GM21786 (cell line): ENCODE data around the gene TMEM253.

Experiments used
- ATAC-seq: cut with Tn5 transposase; IDR thresholded peaks from one replicate; pipeline ENCODE4 v1.9.1; 2021; ENCODE audit not compliant: unreplicated experiment

Gene TMEM253

DNA sequence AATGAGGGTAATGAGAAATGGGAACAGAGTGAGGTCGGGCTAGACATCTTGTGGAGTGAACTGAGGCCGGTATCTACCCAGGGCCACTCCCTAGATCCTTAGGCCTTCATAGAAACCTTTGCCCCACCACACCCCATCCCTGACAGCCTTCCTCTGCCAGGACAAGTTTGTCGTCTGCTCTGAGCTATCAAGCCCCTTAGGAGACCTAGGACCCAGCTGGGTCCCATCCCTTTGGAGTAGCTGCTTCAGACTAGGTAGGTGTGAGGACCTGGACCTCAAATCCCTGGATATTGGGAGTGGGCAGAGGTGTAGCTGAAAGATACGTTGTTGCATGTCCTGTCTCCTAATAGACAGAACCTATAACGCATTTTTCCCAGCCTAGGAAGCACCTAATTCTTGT is at the start of gene TMEM253:
Gene TMEM253 (plus strand): TSS at position 136 of the 400 bp plus-strand sequence. CDS start 278 bp downstream, outside the sequence.
- ATAC-seq, result no peak

DNA sequence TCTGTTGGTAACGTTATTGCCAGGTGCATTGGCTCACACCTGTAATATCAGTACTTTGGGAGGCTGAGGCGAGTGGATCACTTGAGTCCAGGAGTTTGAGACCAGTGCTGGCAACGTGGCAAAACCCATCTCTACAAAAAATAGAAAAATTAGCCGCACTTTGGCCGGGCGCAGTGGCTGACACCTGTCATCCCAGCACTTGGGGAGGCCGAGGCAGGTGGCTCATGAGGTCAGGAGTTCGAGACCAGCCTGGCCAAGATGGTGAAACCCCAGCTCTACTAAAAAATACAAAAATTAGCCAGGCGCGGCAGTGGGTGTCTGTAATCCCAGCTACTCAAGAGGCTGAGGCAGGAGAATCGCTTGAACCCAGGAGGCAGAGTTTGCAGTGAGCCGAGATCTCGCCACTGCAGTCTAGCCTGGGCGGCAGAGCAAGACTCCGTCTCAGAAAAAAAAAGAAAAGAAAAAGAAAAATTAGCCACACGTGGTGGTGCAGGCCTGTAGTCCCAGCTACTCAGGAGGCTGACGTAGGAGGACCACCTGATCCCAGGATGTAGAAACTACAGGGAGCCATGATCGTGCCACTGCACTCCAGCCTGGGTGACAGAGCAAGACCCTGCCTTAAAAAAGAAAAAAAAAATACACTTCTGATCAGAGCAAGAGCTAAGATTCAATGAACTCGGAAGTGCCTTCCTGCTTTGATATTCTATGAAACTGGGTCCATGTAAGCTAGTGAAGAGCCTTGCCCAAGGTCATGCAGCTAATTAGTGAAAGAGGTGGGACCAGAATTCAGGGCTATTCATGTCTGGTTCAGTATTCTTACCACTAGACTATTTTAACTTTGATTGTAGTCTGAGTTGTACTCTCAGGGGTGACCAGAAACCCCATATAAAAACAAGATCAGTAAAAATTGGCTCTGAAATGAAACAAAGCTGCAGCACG is 47.4 kb upstream of the TMEM253 start:
- ATAC-seq, result no peak

DNA sequence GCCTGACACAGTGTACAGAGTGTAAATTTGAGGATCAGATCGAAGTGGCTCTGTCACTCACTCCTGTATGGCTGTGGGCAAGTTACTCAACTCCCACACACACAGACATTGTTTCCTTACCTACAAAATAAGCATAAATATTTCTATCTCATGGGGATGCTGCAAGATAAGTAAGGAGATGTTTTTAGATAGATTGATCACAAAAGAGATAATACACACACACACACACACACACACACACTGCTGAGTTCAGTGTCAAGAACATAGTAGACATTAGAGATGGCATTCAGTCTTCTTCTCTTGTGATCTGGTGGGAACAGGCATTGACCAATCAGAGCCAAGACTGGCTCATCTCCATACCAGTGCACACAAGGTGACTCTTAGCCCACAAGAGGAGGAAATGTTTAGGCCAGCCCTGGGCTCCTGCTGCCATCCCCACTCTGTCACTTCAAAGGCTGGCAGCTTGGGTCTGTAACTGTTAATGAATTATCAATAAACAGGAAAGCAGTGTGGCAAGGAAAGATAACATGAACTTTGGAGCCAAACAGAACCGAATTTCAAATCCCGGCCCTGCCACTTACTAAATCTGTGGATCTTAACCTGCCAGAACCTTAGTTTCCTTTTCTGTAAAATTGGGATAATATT is 46.6 kb upstream of the TMEM253 start:
- no peak for ATAC-seq

DNA sequence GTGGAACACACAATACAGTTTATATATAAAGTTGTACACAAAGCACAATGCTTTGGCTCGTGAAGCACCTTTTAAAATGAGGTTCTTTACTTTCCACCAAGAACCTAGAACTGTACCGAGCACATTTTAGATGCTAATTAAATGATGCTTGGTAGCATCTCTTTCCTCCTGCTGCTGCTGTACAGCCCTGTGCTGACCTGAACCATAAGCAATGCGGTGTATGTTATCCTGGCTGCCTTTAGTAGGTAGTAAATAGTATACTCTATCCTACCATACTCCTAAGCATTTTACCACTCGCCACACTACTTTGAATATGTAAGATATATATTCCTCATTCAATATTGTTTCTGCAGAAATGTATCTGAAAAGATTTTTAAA is 46.1 kb upstream of the TMEM253 start:
- ATAC-seq, result no peak

DNA sequence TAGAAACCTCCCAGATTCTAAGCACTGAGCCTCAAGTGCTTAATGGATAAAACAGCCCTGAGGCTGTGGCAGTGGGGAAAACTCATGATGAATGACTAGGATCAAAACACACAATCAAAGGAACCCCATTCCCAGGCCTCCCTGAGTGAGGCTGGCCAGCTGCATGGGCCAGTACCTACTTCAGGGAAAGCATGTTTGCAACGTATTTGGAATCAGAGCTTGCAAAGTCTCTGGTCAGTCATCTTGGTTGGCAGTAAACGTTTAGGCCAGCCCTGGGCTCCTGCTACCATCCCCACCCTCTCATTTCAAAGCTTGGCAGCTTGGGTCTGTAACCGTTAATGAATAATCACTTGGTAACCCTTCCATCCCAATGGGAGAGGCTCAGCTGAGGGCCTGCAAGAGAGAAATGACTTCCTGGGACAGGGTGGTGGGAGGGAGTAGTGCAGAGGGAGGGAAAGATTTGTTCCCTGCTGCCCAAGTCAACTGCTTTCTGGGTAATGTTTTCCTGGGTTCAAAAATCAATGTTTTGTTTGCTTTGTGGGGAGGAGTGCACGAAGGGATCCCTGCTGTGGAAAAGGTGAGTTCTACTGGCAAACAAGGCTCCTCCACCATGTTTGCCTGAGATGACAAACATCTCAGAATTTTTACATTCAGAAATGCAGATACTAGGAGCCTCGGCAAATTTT is 45.3 kb upstream of the TMEM253 start:
- ATAC-seq, result no peak

DNA sequence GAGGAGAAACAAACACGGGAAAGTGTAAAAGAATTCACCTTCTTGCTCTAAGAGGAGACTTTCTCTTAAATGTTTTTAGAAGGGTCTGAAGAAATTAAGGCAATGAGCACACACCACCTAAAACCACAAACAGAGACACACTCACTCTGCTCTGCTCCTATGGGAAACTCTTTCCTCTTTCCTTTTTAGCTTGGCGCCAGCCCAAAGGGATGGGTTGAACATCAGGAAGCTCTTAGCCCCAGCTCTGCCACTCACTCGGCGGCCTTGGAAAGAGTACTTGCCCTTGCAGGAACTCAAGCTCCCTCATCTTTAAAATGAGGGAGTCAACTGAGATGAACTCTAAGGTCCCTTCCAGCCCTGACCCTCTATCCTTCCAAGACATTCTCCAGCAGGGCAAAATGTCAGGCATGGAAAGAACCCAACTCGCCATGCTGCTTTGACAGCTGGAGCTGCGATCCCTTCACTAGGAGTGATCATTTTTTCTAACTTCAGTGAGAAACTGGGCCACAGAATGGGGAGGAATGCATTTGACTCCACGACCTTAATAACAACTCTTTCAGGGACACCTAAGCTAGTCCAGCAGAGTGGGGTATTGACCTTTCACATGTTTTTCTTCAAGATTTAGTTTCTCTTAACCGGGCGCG is 44.2 kb upstream of the TMEM253 start:
- ATAC-seq, result no peak

DNA sequence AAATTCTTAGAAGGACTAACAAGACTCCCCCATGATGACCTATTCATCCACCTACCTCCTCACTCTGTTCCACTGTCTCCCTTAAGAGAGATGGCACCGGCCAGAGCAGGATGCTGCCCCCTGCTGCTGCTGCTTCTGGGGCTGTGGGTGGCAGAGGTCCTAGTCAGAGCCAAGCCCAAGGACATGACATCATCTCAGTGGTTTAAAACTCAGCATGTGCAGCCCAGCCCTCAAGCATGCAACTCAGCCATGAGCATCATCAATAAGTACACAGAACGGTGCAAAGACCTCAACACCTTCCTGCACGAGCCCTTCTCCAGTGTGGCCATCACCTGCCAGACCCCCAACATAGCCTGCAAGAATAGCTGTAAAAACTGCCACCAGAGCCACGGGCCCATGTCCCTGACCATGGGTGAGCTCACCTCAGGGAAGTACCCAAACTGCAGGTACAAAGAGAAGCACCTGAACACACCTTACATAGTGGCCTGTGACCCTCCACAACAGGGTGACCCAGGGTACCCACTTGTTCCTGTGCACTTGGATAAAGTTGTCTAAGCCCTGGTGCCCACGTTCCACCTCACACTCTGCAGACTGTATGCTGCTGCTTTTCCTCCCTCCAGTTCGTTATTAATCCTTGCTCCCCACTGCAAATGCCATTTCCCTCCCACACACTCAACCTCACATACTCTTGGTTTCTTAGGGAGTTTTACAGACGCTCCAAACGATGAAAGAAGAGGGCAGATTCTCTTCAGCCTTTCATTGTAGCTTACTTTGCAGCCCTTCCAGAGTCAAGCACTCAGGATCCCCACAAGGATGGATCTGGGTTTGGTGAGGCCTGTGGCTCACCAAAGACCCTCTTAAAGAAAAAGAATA is 42.8 kb upstream of the TMEM253 start, which contains the start of gene RNASE8:
Gene RNASE8 (plus strand): TSS at position 20 of the 873 bp plus-strand sequence. CDS start 71 bp downstream, at position 91.
- ATAC-seq, result no peak

DNA sequence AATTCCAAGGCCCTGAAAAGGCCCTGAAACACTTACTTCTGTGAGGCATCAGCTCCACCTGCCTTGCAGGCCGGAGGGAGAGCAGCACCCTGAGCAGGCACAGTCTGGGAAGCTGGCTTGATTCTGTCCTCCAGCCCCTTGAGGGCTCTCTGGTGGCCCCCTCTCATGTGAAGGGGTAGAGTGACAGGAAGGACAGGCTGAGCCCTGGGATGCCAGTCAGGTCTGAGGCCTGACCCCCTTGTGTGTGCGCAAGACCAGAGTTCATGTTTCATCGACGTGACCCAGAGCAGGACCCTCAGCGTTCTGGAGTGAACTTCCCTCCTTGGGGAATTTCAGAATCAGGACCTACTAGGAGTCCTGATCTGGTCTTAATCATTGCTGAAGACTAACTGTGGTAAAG is 42.0 kb upstream of the TMEM253 start:
- ATAC-seq, result no peak

DNA sequence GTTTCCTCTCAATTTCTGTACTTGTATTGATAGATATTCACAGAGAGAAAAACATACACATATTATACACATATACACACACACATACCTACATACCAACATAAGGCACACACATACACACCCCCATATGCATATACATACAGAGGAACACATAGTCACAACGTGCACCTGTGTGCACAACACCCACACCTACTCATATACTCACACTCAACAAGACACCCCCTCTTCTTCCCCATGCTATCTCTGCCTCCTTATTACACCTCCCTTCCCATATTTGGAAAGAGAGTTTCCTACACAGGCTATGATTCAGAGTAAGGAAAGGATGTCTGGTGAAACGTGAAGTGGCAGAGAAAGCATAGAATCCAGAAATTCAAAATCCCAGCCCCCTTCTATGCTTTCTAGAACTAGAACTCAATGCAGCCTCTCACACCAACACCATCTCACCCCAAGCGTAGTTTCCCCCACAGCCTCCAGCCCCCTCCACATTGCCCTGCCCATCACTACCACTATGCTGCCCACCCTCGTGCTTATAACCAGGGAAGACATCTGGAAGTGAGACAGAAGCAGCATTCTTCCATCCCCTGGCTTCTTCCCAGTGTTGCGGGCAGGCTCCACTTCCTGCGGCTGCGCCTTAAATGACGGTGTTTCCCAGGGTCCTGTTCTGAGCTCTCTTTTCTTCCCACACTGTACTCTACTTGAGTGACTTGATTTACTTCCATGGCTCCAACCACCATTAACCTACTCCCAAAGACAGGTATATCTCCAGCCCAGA is 40.8 kb upstream of the TMEM253 start:
- ATAC-seq, result no peak

DNA sequence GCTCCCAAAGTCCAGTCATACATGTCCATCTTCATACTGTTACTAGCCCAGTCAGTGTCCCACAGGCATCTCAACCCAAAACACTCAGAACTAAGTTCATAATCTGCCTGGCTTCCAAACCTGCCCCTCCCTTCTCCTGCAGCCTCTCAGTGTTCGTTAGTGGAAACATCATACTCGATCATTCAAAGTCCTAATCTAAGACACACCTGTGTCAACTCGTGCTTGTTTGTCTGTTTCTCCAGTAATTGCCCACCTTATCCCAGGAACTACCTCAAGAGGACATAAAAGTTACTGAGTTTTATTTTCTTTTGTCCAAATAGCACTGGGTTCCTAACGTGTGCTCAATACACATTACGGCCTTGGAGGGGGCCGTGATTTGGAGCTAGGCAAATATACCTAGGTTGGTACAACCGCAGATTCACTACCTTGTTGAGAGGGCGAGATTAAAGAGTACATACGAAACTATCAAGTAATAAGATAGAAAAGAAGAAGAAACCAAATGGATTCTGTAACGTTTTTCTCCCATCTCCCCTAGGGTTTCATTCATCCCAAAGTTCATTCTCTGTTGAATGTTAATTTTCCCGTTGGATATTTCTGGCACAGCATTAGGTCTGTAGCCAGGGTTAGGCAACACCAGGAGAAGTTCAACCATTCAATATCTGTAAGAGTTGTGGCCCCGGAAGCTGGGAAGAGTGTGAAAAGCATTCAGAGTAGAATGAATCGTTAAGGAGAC is 40.1 kb upstream of the TMEM253 start:
- ATAC-seq, result no peak

DNA sequence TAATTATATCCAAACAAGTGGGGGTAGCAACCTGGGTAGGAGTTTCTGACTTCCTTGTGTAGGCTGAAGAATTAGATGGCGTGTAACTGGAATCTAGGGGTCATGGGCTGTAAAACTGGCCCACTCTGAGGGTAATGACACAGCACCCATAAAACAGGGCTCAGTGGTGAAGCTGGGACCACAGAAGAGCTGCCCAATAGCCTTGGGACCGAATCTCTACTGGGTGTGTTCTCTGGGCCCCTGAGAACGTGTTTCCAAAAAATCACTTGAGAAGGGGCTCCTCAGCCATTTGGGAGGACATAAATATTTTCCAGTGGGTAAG is 39.6 kb upstream of the TMEM253 start:
- ATAC-seq, result no peak

DNA sequence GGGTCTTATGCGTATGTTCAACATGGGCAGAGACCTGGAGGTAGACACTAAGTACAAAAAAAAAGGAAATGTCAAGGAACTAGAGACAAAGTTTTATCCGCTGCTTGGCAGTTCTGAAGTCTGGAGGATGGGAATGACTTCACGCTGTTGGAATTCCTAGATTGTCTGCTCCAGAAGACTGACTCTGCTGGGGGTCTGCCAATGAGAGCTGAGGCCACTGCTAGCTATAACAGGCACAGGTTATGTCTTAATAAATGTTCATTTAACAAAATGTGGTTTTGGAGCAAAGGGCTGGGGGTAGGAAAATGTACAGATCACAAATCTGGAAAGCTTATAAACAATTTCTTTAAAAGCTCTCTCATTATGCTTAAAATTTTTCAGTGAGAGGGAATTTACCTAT is 37.4 kb upstream of the TMEM253 start:
- ATAC-seq, result no peak

DNA sequence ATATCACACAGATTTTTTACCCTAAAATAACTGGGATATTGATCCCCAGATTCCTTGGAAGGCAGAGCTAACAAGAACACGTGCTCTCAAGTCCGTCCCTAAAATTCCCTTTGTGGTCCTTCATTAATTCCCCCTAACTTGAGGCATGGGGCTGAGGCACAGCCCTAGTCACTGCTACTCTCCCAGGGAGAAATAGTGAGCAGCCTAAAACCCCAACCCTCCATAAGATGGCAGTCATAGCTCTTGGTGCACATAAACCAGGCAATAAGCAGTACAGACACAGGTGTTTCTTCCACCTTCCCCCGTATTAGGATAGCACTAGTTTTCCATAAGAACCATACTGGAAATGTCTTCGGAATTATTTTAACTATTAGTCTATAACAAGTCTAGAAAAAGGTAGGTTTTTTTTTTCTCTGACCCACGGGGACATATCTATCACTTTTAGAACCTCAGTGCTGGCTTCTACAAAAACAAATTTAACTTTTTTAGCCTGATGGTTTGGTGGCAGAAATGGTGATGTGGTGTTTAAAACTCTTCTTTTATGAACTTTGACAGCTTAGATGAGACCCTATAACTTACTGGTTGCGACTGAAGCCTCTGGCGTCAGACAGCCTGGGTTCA is 33.9 kb upstream of the TMEM253 start:
- no peak for ATAC-seq

DNA sequence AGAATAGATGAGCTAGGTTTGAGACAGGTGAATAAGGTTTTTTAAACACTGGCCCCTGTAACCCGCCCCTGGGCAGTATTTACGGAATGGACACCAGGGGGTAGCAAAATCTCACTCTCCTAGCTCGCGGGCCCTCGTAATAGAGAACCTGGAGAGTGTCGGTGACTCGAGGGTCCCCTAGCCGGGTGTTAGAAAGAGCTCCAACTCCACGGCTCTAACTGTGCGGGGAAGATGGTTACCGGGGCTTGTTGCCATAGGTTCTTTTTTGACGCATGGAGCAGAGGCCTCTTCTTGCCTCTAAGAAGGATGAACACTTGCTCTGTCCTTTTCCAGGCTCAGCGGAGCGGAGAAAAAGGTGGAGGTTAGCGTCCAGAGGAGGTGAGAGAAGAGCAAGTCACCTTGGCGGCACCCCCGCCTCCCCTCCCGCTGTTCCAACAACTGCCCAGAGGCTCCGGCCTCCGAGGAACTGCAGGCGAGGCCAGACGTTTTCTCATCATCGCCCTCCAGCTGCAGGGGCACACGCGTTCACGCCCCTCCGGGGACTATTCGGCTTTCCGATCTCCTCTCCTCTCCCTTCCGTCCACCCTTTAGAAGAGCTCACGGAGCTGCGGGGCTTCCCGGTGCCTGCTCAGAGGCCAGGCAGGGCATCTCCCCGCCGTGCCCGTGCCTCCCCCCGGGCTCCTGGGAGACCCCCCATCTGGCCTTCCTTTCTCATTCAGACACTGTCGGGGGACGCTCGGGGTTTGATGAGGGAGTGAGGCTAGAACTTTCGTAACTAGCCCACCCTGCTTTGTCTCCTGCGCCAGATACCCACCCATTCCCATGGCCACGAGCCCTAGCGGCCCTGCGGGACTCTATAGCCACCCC is 32.1 kb upstream of the TMEM253 start:
- no peak for ATAC-seq

DNA sequence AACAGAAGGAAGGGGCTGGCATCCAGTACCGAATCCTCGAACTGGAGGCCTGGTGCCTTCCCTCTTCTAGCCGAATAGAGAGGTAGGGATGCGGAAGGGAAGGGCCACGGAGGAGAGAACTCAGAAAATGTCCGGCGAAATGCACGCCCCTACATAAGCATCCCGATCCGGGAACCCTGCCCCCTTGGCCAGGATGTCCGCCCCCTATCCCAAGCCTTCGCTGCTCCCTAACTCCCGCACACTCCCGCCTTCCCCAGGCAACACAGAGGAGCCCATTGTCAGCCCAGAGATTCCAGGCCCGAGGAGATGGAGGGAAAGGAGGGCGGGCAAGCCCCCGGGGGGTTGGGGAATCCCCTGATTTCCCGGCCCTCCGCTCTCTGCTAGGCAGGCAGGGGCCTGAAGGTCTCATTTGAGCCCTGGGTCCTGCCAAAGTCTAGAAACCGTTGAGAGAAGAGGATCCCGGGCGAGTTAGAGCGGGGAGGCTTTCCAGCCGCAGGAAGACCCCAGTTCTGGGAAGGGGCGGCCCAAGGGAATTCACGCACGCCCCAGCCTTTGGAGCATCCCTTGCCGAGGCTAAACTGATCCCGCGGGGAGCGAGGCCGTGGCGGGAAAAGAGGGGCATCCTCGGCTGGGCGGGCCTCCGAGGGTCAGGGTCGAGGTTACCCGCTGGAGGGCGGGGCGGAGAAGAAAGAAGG is 31.3 kb upstream of the TMEM253 start:
- ATAC-seq, result no peak

DNA sequence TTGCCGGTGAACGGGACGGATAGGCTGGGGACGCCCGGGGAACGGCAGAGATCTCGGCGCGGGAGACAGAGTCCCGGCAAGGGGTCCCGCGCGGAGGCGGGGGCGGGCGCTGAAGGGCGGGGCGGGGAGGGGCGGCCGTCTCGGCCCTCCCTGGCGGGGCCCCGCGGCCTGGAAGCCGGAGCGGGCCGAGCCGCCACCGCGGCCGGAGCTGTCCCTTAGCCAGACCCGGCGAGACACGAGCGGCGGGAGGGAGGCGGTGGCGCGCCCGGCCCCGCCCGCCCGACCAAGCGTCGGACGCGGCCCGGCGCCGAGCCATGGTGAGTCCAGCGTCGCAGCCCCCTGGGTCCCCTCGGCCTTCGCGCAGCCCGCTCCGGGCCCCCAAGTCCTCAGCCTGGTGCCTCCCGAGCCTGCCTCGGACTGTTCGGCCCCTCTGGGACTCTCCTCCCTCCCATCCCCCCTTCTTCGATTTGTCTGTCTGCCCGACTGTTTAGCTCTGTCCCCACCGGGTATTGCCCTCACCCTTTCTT is 30.7 kb upstream of the TMEM253 start, which contains the start of gene ARHGEF40:
Gene ARHGEF40 (plus strand): TSS at position 222 of the 527 bp plus-strand sequence. CDS start 93 bp downstream, at position 315.
- no peak for ATAC-seq
